Measurements from ENCODE around the gene CXorf49B. TPM values are rescaled to one million over a fixed set of nuclear protein-coding genes. Genes with fewer than 3 reads are reported as not detected.
"Not testable (repeated sequence)": the region's sequence is repeated elsewhere in the genome, so short reads cannot be mapped to it uniquely, and the experiment has no call there.

Gene CXorf49B
- polyA plus RNA-seq, 3 donors, result not detected

DNA sequence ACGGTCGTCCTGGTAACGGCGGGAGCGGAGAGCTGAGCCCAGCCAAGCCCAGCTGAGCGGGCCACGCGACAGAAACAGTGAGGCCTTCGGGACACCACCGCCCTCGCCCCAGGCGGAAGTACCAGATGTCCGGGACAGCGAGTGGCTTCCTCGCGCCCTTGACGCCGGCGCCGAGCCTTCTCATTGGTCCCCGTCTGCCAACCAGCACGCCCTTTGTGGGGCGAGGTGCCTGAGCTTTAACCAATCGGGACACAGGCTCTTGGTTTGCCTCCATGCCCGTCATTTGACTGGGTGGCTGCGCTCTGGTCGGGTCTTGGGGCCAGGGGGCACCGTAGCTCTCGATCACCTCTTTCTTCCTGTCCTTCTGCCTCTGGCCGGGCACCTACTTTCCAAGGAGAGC is 45.0 kb upstream of the CXorf49B start, which contains the start of gene CXorf49:
Gene CXorf49, minus strand, starts transcription at position 101 of the 400 bp plus-strand sequence. CDS start 134 bp downstream, outside the sequence.
- H3K9ac ChIP-seq (ENCODE audit: insufficient read depth, low read length, poor library complexity, severe bottlenecking); H4K20me1 ChIP-seq (ENCODE audit: insufficient read depth, low read length); H3K9me3 Mint-ChIP-seq; H3K4me3 ChIP-seq (replicated peaks in 1 of 3; ENCODE audit: low read depth in 2 of 3, low read length in 3 of 3); H3K27ac ChIP-seq (ENCODE audit: low read depth in 1 of 2, low read length in 2 of 2); H3K4me2 ChIP-seq (replicated peaks; ENCODE audit: extremely low read depth, low read length, poor library complexity, severe bottlenecking); H3K36me3 ChIP-seq (replicated peaks in 1 of 2; ENCODE audit: control insufficient read depth in 1 of 2, insufficient read depth in 2 of 2, low read length in 2 of 2); H3K36me3 Mint-ChIP-seq; H3K4me1 Mint-ChIP-seq; DNase-seq; H3K27ac Mint-ChIP-seq; H3K79me2 ChIP-seq (ENCODE audit: insufficient read depth, low read length); intact Hi-C loops (cut with micrococcal nuclease); H3K27me3 ChIP-seq (ENCODE audit: control insufficient read depth in 2 of 2, insufficient read depth in 2 of 2, low read length in 2 of 2); H3K27me3 Mint-ChIP-seq (ENCODE audit: low read depth in 3 of 3); H3K9me3 ChIP-seq (replicated peaks in 1 of 2; ENCODE audit: control insufficient read depth in 1 of 2, insufficient read depth in 1 of 2, low read length in 2 of 2); H3K4me3 Mint-ChIP-seq; H2AFZ ChIP-seq (ENCODE audit: insufficient read depth, low read depth, low read length, poor library complexity, severe bottlenecking); H3K4me1 ChIP-seq (ENCODE audit: control insufficient read depth in 1 of 2, insufficient read depth in 2 of 2, low read length in 2 of 2): not testable (repeated sequence)
- no CpG with 5 or more reads among the region's 30 CpGs for WGBS (ENCODE audit: insufficient coverage)

DNA sequence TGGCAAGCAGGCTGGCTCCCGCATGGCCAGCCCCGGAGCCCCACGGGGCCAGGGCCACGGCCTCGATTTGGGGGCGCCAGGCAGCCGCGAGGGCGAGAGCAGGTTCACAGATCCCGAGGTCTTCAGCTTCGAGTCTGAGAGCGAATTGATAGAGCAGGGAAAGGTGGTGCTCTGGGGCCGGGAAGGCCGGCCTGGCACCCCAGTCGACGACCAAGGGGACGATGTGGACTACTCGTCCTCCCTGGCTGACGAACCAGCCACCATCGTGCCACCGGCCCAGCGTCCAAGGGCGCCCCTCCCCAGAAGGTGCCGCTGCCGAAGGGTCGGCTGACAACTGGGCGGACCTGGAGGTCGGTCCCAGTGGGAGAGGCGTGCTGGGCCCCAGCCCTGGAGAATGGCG is 44.0 kb upstream of the CXorf49B start:
- H3K27me3 Mint-ChIP-seq (ENCODE audit: low read depth in 3 of 3), result not testable (repeated sequence)

DNA sequence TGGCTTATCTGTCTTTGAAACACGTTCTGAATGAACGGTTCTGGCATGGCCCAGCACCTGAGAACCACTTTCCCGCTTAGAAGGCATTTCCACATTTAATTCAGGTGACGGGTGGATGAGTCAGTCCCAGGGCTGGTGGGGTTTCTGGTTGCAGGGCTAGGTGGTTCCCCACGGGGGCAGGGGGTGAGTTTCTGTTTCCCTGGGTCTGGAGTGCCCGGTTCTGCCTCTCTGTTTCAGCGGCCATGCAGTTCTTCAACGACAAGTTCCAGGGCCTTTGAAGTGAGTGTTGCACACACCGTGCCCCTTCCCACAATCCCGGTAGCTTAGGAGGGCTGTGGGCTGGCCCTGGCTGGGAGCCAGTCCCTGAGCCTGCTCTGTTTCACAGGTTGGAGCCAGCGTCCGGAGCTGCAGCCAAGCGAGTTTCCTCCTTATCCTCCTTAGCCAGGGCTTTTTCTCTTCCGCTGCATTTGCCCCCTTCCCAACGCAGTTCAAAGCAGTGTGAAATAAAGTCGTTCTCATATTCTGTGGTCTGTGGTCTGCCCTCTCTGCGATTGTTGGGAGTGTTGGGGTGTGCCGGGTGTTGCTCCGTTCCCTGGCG is 42.8 kb upstream of the CXorf49B start:
- H2AFZ ChIP-seq (ENCODE audit: insufficient read depth, low read depth, low read length, poor library complexity, severe bottlenecking); intact Hi-C loops (cut with micrococcal nuclease); H3K36me3 Mint-ChIP-seq; H3K27me3 Mint-ChIP-seq (ENCODE audit: low read depth in 3 of 3); DNase-seq; H3K79me2 ChIP-seq (ENCODE audit: insufficient read depth, low read length); H3K4me3 Mint-ChIP-seq; H3K27me3 ChIP-seq (ENCODE audit: control insufficient read depth in 2 of 2, insufficient read depth in 2 of 2, low read length in 2 of 2); H3K36me3 ChIP-seq (replicated peaks in 1 of 2; ENCODE audit: control insufficient read depth in 1 of 2, insufficient read depth in 2 of 2, low read length in 2 of 2); H3K9me3 Mint-ChIP-seq; H4K20me1 ChIP-seq (ENCODE audit: insufficient read depth, low read length); H3K27ac Mint-ChIP-seq; H3K4me3 ChIP-seq (replicated peaks in 1 of 3; ENCODE audit: low read depth in 2 of 3, low read length in 3 of 3); H3K4me1 ChIP-seq (ENCODE audit: control insufficient read depth in 1 of 2, insufficient read depth in 2 of 2, low read length in 2 of 2); H3K27ac ChIP-seq (ENCODE audit: low read depth in 1 of 2, low read length in 2 of 2); H3K9ac ChIP-seq (ENCODE audit: insufficient read depth, low read length, poor library complexity, severe bottlenecking); H3K4me2 ChIP-seq (replicated peaks; ENCODE audit: extremely low read depth, low read length, poor library complexity, severe bottlenecking); H3K9me3 ChIP-seq (replicated peaks in 1 of 2; ENCODE audit: control insufficient read depth in 1 of 2, insufficient read depth in 1 of 2, low read length in 2 of 2); H3K4me1 Mint-ChIP-seq: not testable (repeated sequence)
- no CpG with 5 or more reads among the region's 20 CpGs for WGBS (ENCODE audit: insufficient coverage)

More for the DNA sequence above, 44.0 kb upstream of the CXorf49B start:
- H3K36me3 Mint-ChIP-seq; H3K4me1 Mint-ChIP-seq; H3K9me3 ChIP-seq (replicated peaks in 1 of 2; ENCODE audit: control insufficient read depth in 1 of 2, insufficient read depth in 1 of 2, low read length in 2 of 2); H4K20me1 ChIP-seq (ENCODE audit: insufficient read depth, low read length); H2AFZ ChIP-seq (ENCODE audit: insufficient read depth, low read depth, low read length, poor library complexity, severe bottlenecking); H3K27me3 ChIP-seq (ENCODE audit: control insufficient read depth in 2 of 2, insufficient read depth in 2 of 2, low read length in 2 of 2); H3K27ac Mint-ChIP-seq; H3K9ac ChIP-seq (ENCODE audit: insufficient read depth, low read length, poor library complexity, severe bottlenecking); H3K9me3 Mint-ChIP-seq; H3K27ac ChIP-seq (ENCODE audit: low read depth in 1 of 2, low read length in 2 of 2); intact Hi-C loops (cut with micrococcal nuclease); H3K4me3 Mint-ChIP-seq; H3K4me1 ChIP-seq (ENCODE audit: control insufficient read depth in 1 of 2, insufficient read depth in 2 of 2, low read length in 2 of 2); H3K36me3 ChIP-seq (replicated peaks in 1 of 2; ENCODE audit: control insufficient read depth in 1 of 2, insufficient read depth in 2 of 2, low read length in 2 of 2); H3K79me2 ChIP-seq (ENCODE audit: insufficient read depth, low read length); DNase-seq; H3K4me3 ChIP-seq (replicated peaks in 1 of 3; ENCODE audit: low read depth in 2 of 3, low read length in 3 of 3); H3K4me2 ChIP-seq (replicated peaks; ENCODE audit: extremely low read depth, low read length, poor library complexity, severe bottlenecking): not testable (repeated sequence)
- no CpG with 5 or more reads among the region's 30 CpGs for whole genome bisulfite sequencing (ENCODE audit: insufficient coverage)

DNA sequence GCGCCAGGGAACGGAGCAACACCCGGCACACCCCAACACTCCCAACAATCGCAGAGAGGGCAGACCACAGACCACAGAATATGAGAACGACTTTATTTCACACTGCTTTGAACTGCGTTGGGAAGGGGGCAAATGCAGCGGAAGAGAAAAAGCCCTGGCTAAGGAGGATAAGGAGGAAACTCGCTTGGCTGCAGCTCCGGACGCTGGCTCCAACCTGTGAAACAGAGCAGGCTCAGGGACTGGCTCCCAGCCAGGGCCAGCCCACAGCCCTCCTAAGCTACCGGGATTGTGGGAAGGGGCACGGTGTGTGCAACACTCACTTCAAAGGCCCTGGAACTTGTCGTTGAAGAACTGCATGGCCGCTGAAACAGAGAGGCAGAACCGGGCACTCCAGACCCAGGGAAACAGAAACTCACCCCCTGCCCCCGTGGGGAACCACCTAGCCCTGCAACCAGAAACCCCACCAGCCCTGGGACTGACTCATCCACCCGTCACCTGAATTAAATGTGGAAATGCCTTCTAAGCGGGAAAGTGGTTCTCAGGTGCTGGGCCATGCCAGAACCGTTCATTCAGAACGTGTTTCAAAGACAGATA is 2.4 kb upstream of the CXorf49B start:
- H3K27ac Mint-ChIP-seq; H3K27me3 ChIP-seq (ENCODE audit: control insufficient read depth in 2 of 2, insufficient read depth in 2 of 2, low read length in 2 of 2); H3K27me3 Mint-ChIP-seq (ENCODE audit: low read depth in 3 of 3); DNase-seq; H3K4me1 ChIP-seq (ENCODE audit: control insufficient read depth in 1 of 2, insufficient read depth in 2 of 2, low read length in 2 of 2); H3K79me2 ChIP-seq (ENCODE audit: insufficient read depth, low read length); H3K36me3 ChIP-seq (replicated peaks in 1 of 2; ENCODE audit: control insufficient read depth in 1 of 2, insufficient read depth in 2 of 2, low read length in 2 of 2); H3K4me3 ChIP-seq (replicated peaks in 1 of 3; ENCODE audit: low read depth in 2 of 3, low read length in 3 of 3); H3K9me3 Mint-ChIP-seq; intact Hi-C loops (cut with micrococcal nuclease); H2AFZ ChIP-seq (ENCODE audit: insufficient read depth, low read depth, low read length, poor library complexity, severe bottlenecking); H3K27ac ChIP-seq (ENCODE audit: low read depth in 1 of 2, low read length in 2 of 2); H4K20me1 ChIP-seq (ENCODE audit: insufficient read depth, low read length); H3K36me3 Mint-ChIP-seq; H3K9me3 ChIP-seq (replicated peaks in 1 of 2; ENCODE audit: control insufficient read depth in 1 of 2, insufficient read depth in 1 of 2, low read length in 2 of 2); H3K4me1 Mint-ChIP-seq; H3K9ac ChIP-seq (ENCODE audit: insufficient read depth, low read length, poor library complexity, severe bottlenecking); H3K4me3 Mint-ChIP-seq; H3K4me2 ChIP-seq (replicated peaks; ENCODE audit: extremely low read depth, low read length, poor library complexity, severe bottlenecking): not testable (repeated sequence)
- WGBS (ENCODE audit: insufficient coverage), result no CpG with 5 or more reads among the region's 20 CpGs

Data from CD14-positive monocyte (primary cell).